ENCODE data around the gene TRPM5.

The TRPM5 gene

DNA sequence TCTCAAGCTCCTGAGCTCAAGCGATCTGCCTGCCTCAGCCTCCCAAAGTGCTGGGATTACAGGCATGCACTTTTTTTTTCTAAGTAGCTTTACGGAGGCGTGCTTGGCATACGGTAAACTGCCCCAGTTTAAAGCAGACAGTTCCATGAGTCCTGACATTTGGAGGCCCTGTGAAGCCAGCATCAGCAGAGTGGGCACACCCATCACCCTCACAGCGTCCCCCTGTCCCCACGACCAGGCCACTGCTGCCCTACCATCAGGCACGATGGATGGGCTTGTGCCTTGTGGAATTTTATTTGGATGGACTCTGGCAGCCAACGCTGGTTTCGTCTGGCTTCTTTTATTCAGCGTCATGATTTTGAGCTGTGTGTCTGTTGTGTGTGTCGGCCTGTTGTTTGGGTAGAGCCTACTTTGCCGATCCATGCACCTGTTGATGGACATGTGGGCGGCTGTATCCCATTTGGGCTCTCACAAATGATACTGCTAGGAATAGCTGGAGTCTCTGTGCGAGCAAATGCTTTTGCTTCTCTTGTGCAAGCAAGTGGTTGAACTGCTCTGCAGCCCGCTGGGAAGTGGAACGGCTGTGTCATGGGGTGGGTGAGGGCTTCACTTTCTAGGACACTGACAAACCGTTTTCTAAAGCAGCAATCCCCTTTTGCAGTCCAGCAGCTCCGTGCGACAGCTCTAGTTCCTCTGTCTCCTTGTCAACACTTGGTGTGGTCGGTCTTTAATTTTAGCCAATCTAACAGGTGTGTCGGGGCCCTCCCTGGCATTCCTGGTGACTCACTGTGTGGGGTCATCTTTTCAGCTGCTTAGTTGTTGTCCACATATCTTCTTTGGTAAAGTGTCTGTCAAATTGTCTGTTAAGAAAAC lies 24.3 kb upstream of the TRPM5 start:
- no peak for DNase-seq

DNA sequence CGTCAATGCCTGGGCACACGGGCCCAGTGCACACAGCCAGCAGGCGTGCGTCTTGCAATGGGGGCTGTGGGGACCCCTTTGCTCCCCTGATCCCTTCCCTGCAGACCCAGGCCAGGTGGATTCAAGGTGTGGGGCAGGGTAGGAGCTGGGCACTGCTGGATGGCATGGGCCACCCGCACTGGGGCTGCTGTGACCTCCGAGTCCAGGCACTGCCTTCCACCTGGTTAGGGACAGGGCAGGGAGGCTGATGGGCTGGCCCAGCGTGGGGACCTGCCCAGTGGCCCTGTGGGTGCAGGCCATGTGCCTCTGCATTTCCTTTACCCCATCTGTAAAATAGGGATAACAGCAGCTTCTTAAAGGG lies 23.4 kb upstream of the TRPM5 start:
- DNase-seq: no peak

DNA sequence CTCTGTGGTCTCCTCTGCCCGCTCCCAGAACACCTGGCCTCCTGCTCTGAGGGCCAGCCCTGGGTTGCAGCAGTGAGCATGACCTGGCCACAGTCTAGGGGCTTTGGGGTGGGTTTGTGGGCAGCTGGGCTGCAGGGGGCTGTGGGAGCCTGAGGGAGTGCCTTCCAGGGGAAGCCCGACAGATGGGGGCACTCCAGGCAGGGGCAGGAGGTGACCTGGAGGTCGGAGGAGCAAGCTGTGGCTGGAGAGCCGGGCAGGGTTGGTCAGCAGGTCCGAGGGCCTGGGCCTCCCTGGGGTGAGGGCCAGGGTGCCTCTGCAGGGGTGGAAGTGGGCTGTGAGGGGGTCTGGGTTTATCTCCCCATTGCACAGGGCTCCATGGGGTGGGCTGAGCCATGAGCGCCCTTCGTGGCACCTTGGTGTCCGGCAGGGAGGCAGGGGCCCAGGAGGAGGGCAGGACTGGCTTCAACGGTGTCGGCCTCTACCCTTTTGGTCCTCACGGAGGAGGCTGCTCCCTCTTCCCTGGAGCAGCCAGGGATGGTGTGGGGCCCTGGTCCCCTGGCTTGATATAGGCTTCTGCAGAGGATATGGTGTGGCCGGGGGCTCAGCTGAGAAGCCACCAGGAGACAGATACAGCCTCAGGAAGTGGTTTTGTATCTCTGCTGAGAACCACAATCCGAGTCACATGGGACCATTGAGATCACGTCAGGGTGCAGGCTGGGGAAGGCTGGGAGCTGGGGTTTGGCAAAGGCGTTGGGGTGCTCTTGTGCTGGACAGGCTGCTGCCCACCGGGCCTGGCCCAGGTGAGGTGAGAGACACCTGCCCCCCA lies 22.8 kb upstream of the TRPM5 start:
- no peak for DNase-seq

DNA sequence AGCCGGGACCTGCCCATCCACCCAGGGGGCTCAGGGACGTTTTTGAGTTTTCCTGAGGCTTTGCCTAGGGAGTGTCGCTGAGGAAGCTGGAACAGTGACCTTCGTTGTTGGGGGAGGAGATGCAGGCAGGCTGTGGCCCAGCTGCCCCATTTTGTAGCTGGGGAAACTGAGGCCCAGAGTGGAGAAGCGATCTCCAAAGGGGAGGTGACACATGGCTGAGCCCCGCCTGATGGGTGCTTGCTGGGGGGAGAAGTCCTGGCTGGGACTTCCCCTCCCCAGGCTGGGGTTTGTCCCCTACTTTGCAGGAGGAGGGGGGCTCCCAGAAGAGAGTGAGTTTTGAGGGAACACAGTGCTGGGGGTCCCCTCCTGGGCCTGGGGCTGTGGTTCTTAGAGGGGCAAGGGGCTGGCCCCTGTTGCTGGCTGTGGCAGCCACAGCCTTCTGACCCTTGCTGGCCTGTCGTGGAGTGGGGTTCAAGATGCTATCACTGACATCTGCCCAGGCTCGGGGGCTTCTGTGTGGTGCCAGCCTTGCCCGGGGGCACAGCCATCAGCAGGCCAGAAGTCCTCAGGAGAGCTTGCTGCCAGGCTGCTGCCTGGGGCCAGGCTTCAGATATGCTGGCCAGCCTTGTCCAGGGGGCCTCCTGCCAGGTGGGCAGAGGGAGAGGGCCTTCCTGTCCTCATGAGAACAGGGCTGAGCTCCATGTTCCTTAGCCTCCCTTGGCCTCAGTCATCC lies 21.9 kb upstream of the TRPM5 start:
- DNase-seq: no peak

DNA sequence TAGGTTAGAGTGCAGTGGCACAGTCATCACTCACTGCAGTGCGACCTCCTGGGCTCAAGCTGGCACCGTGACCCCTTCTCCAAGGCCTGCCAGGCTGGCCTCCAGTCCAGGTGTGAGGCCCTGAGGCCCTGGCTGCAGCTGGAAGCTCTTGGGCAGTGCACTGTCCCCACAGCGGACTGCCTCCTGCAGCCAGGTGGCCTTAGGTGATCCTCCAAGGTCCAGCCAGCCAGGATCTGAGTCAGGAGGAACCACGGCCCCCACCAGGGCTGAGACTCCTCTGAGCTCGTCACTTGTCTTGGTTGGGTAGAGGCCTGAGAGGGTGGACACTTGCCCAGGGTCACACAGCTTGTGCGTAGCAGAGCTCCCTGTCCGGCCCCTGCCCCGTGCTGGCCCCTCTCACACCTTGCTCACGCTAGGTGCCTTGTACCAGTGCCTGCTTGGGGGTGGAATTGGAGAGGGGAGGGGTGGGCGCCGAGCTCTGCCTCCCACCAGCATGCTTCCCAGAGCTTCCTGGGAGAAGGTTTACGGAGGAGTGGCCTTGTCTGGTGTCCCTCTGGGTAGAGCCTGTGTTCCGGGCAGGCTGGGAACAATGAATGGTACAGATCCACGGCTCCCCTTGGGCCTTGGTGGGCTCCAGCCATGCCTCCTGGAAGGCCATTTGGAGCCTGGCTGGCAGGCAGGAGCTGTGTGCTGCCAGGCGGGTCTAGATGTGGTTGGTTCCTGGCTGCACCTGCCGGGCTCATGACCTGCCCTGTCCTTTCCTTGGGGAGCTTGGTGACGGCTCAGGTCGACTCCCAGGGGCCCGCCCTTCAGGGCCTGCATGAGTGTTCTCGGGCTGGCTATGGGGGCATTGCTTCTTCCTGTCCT lies 21.1 kb upstream of the TRPM5 start:
- no peak for DNase-seq

DNA sequence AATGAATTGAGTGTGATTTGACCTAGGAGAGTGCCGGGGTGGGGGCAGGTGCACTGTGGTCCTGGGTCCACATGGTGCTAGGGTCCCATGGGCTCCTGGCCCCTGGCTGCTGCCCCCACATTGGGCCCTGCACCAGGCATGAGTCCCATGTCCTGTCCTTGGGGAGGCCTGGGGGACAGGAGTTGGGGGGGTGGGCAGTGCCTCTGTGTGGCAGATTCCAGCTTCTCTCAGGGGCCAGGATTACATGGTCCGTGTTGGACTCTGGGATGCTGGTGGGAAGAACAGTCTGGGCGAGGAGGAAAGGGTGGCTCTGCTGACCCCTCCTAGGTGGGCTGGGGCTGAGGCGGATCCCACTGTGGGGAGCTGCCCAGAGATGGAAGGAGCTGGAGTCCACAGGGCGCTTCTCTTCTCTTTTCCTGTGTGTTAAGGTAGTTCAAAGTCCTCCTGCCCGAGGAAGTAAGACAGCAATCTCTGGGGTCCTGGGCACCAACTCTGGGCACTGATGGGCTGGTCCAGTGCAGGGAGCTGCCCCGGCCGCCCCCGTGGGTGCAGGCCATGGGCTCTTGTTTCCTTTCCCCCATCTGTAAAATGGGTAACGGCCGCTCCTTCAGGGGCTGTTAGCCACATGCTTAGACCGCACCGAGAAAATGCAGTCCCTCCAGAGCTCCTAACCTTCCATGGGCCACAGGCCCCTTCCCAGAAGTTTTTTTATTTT lies 20.3 kb upstream of the TRPM5 start:
- no peak for DNase-seq

DNA sequence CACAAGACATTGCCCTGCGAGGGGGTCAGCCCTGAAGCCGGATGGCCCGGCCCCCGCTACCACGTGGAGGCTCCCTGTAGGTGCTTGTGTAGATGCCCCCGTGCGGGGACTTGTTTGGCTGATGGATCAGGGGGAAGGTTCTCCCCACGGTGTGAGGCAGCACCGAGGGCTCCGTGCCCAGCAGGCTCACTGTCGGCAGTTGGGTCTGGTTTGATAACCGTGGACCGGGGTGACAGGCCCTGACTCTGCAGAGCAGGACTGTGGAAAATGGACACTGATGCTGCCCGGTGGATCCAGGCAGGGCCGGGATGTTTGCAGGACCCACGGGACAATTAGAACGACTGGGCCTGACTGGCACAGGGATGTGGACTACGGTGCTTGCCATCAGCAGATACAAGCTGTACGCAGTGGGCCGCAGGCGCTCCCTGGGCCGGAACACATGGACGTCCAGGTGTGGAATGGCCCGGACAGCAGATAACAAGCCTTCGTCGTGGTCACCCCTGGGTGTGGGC lies 19.5 kb upstream of the TRPM5 start:
- no peak for DNase-seq

DNA sequence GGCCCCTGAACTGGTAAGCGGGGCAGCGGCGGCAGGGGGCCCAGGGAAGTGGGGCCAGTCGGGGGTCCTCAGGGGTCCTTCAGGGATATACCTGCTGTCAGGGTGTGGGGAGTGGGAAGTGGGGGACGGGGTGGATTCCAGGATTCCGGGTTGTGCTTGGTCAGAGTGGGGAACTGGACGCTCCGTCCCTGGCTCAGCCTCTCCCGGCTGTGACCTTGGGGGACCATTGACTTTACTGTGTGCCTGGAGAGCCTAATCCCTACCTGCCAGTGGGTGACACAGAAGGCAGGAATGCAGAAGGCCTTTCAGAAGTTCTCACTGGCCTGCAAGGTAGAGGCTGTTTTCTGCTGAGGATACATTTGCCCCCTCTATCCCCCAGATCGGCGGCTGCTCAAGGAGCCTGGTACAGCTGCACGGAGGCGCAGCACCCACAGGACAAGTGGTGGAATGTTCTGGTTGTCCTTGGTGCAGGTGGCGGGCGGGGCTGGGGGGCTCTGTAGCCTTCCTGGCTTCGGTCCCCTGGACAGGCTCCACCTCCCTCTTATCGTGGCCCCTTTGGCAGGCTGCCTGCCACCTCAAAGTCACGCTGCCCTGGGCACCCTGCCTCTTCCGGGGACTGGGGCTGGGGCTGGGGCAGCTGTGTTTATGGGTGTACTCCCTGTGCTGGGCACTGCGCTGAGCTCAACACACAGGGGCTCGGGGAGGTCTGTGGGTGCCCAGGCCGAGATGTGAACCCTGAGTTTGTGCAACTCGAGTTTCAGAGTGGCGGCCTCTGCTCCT lies 18.9 kb upstream of the TRPM5 start:
- peak; percentile 72 for DNase-seq

DNA sequence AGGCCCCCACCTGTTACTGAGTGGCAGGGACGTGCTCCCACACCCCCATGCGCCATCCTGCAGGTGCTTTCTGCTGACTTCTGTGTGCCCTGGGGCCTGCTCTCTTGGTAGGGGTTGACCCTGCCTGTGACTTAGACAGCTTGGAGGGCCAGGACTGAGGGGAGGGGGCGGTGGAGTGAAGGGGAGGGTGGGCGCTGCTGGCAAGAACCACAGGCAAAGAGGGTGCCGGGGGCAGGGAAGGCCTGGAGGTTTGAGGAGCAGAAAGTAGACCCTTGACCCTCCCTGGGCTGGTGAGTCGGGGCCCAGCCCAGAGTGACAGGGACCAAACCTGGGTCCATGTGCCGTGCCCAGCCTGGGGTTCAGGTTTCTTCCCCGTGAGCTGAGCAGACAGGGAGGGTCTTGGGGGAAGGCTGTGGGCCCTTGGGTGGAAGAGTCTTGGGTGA lies 18.2 kb upstream of the TRPM5 start:
- DNase-seq: no peak

DNA sequence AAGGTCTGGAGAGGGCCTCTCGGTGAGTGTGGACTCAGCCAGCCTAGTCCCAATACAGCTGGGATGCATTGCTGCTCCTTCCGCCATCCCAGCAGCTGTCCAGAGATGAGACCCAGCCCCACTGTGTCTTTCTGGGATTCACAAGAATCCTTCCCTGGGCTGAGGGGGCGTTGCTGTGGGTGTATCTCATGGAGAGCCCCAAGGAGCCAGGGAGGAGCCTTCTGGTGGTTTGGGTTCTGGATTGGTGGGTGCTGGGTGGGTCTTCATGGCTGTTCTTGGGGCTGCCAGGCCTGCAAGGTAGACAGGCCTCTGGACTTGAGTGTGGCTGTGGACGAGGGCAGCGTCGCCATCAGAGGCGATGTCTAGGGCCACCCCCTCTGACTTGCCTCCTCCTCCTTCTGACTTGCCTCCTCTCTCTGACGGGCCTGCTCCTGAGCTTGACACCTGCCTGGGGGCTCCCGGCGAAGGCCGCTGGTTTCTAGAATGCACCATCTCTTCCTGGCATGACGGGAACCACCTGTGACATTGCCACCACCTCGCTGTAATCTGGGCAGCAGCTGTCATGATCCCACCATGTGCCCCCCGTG lies 17.7 kb upstream of the TRPM5 start:
- no peak for DNase-seq

DNA sequence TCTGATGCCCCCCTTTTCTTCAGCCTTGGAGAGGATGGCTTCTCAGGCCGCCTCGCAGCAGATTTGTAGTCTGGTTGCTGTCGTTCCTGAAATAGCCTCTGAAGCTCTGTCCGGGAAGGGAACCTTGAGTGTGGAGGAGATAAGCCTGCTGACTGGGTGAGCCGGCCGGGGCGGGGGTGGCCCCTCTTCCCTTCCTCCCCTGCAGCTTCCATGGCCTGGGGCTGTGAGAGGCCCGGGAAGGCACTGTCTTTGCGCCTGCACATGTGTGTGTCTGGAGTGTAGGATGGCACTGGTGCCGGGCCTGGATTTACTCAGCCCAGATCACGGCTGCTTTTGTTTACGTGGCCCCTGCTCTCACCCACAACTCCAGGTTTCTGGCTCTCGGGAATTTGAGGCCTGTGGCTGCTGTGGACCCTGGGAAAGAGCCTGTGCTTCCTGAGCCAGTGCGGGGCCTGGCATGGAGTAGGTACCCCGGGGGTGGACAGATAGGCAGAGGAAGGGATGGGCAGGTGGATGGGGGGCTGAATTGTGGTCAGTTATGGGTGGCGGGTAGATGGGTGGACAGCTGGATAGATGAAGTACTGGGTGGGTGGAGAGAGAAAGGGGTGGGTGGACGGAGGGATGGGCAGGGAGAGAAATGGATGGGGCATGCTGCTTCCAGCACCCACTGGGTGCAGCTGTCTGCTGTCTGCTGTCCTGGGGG lies 17.1 kb upstream of the TRPM5 start:
- no peak for DNase-seq

DNA sequence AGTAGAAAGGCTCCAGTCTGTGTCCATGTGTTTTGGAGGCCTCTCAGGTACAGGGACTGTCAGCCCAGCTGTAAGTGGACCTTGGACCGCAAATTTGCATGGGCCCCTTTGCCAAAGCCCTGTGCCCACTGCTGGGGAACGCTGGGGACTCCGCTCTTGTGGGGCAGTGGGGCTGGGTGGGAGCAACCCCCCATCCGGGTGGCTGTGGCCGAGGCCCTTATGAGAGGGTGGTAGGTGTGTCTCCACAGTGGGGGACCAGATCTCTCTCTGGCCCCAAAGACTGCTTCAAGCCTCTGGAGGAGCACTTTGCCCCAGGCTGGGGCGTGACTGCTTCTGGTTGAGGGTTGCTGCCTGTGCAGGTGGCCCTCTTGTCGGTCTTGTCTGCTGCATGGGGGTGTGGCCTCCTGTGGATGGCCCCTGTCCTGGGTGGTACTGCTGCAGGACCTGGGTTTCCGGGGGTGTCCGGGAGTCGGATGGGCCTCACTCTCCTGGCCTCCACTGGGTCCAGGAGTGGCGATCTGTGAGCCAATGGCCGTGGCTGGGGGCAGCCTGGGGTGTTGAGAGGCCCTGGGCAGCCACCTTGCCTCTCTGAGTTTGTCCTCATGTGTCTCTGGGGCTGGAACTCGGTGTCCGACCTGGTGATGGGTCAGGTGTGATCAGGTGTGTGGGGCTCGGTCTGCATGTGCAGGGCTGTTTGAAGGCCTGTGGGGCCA lies 16.4 kb upstream of the TRPM5 start:
- DNase-seq: no peak

DNA sequence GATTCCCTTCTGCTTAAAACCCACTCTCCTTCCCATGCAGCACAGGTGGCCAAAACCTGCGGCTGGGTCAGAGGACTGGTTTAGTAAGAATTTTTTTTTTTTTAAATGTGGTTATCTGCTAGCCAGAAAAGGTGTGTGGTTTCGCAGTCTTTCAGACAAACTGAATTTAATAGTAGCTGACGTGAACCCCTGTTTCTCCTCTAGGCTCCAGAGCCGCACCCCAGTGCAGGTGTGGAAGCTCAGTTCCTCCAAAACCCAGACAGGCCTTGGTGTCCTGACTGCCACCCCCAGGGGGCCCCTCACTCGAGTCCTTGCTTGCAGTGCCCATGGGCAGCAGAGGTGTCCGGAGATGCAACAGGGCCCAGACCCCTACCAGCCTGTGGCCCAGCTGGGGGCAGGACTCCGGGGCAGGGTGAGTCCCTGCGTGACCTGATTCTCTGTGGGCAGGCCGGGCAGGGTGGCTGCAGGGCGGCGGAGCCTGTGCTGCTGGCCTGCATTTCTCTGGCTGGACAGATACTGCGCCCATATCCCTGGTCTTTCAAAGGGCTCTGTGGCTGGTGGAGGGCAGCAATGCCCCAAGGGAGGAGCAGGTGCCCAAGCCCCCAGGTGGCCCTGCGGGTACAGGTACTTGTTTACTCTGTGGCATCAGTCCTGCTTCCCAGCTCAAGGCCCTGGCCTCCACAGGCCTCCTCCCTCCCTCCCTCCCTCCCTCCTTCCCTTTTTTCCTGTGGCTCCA lies 15.7 kb upstream of the TRPM5 start:
- DNase-seq: no peak

DNA sequence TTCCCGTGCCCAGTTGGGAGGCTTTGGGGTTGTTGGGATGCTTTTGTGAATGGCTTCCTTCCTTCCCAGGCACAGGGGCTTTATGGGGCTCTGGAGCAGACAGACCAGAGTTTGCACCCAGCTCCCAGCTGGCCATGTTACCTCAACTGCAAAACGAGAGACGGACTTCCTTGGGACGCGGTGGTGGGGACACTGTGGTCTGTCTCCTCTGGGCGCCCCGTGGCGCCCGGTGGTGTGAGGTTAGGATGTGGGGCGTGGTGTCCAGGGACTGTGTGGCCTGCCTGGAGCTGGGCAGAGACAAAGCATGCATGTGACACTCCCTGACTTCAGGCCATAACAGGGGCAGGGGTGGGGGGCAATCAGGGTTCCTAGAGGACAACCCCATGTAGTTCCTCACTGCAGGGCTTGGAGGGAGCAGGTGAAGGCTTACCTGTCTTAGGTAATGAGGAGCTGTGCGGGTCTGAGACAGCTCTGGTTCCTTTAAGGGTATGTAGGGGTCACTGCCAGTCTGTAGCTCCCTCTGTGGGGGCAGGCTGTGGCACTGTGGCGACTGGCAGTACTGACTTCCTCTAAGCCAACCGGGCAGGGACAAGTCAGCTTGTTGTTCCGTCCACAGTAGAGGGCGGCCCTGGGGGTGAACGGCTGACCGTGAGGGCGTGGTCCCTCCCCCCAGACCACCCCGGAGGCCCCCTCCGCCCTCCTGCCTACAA lies 14.9 kb upstream of the TRPM5 start:
- no peak for DNase-seq

DNA sequence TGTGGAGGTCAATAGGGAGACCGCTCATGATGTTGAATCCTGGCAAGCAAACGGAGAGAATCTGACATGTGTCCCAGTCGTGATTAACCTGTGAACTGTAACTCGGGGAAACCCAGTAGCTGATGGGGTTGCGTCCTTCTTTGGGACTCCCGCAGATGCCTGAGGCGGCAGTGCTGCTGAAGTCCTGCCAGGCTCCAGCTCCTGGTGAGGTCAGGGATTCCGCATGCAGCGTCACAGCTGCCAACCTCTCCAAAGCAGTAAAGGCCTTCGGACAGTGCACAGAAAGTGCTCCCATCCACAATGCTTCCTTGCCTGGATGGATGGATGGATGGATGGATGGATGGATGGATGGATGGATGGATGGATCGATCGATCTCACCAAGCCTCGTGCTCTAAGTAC lies 14.0 kb upstream of the TRPM5 start:
- no peak for DNase-seq

DNA sequence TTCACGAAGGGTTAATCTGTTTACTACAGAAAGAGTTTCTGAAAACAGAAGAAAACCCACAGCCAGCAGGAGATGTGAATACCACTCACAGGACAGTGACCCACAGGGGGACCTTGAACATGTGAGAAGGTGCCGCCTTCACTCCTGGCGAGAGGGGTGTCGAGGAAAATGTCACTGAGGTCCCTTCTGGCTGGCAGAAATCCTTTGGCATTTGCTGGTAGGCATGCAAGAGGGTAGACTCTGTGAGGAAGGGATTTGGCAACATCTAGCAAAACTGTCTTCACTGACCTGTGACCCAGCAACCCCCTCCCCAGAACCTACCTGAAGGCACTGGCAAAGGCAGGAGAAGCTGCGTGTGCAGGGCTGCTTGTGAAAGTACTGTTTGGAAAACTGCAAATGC lies 9.1 kb upstream of the TRPM5 start:
- no peak for DNase-seq

DNA sequence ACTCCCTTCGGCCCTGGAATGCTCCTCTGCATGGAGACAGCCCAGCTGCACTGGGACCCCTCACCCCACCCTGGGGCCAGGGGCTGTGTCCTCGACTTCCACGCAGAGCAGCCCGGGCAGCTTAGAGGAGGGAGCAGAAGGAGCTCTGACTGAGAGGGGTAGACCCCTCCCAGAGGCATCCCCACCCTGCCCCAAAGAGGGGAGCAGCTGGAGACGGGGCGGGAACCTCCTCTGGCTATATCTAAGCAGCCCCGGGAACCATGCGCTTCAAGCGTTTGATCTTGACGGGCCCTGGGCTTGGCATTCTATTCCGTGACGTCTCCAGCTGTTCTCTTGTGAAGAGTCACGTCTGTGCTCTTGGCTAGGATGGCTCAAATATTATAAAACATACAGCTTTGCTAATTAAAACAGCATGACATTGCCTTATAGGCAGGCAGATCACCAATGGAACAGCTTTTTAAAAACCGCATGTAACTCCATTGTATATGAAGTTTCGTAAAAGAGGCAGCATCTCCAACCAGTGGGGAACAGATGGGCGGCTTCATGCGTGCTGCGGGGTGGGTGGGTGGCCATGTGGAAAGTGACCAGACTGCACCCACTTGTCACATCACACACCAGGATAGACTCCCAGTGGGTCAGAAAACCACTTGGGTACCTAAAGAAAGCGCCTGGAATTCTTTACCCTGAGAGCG lies 8.2 kb upstream of the TRPM5 start:
- DNase-seq: no peak
